Smooth muscle cell (in vitro differentiated cells): ENCODE measurements around the gene GJC1. TPM values are rescaled to one million over a fixed set of nuclear protein-coding genes. Genes with fewer than 3 reads are reported as not detected.

Source experiments
- DNase-seq: peaks from one replicate; lab custom pipeline; 2025; ENCODE audit not compliant: unreplicated experiment; lab: John Stamatoyannopoulos, UW
- H2AFZ ChIP-seq: fragments of 200-600 bp; sonication (generic); 2 replicates; pipeline ENCODE4 v1.6.0; 2016; ENCODE audit warnings: antibody characterized with exemption, low read depth, mild to moderate bottlenecking
- H3F3A ChIP-seq: fragments of 200-600 bp; sonication (generic); 2 replicates; pipeline ENCODE4 v1.6.0; 2017; ENCODE audit warnings: antibody characterized with exemption, low read depth
- H3K27ac ChIP-seq: fragments of 200-600 bp; sonication (generic); 2 replicates; pipeline ENCODE4 v1.5.1; 2016; ENCODE audit warnings: low read depth, mild to moderate bottlenecking
- H3K27me3 ChIP-seq: fragments of 200-600 bp; sonication (generic); 2 replicates; pipeline ENCODE4 v1.6.1; 2016; ENCODE audit warnings: low read depth, mild to moderate bottlenecking
- H3K36me3 ChIP-seq: fragments of 200-600 bp; sonication (generic); 2 replicates; pipeline ENCODE4 v1.5.1; 2016; ENCODE audit warnings: low read depth
- H3K4me1 ChIP-seq: fragments of 200-600 bp; sonication (generic); 2 replicates; pipeline ENCODE4 v1.5.1; 2016; ENCODE audit warnings: low read depth
- H3K4me2 ChIP-seq: fragments of 200-600 bp; sonication (generic); 2 replicates; pipeline ENCODE4 v1.6.0; 2016; ENCODE audit warnings: mild to moderate bottlenecking
- H3K4me3 ChIP-seq: fragments of 200-600 bp; sonication (generic); 2 replicates; pipeline ENCODE4 v1.5.1; 2016; ENCODE audit warnings: mild to moderate bottlenecking
- H3K79me2 ChIP-seq: fragments of 200-600 bp; sonication (generic); 2 replicates; pipeline ENCODE4 v1.6.0; 2016; ENCODE audit warnings: low read depth, mild to moderate bottlenecking
- H3K9ac ChIP-seq: fragments of 200-600 bp; sonication (generic); 2 replicates; pipeline ENCODE4 v1.6.0; 2016; ENCODE audit warnings: low read depth
- H3K9me3 ChIP-seq: fragments of 200-600 bp; sonication (generic); replicated peaks from 2 replicates; pipeline ENCODE4 v1.5.1; 2016; ENCODE audit warnings: low read depth
- H4K20me1 ChIP-seq: fragments of 200-600 bp; sonication (generic); 2 replicates; pipeline ENCODE4 v1.6.0; 2016; ENCODE audit warnings: low read depth
- CTCF ChIP-seq: fragments of 200-600 bp; sonication (generic); IDR thresholded peaks from 2 replicates; pipeline ENCODE4 v1.5.1; 2017; ENCODE audit warnings: borderline replicate concordance, mild to moderate bottlenecking, antibody characterized with exemption; ENCODE audit not compliant: insufficient read depth, poor library complexity, severe bottlenecking
- WGBS: methylation state at CpG from one replicate; pipeline ENCODE4 v1.1.7; 2016; ENCODE audit warnings: low lambda C conversion rate; 5-methylcytosine and 5-hydroxymethylcytosine counted together
- polyA plus RNA-seq: library from polyadenylated mRNA; unstranded; fragments of >200 nt; fragmentation: Nextera tagmentation; extraction: Ambion mirVana; gene quantifications from 2 replicates; pipeline ENCODE4 v1.2.1, GENCODE V29; 2016
- total RNA-seq: library from RNA; depleted of rRNA; stranded (reverse); fragments of >200 nt; gene quantifications from 2 replicates; pipeline ENCODE4 v1.2.3, GENCODE V29; 2014

Gene GJC1
- total and polyA plus RNA-seq, 2 experiments from 2014 or later: 8.0 to 16.1 TPM

DNA sequence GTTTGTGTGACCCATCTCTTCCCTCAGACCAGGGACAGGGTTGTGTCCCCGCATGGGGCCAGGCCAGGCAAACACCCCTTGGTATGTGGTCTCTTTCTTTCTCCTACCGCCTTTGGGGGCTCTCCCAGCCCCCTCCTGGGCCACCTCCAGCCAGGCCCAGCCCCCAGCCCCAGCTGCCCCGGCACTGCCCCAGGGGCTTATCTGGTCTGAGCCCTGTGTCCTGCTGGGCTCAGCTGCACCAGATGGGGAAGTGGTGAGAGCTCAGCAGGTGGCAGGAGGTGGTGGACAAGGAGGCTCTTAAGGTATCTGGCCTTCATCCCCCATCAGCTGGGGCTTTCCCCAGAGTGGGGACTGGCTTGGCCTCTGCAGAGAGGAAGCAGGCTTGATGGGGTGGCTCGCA is 62.6 kb downstream of the GJC1 start:
- Histone ChIP-seq H3K9me3 (no peaks in the 10 kb centered on the region), H3K27ac (no peak overlapping the region), H2AFZ (no peak overlapping the region), H3K4me3 (no peak overlapping the region), H3K36me3 (no peaks in the 10 kb centered on the region), H3F3A (no peaks in the 10 kb centered on the region), H3K9ac (no peak overlapping the region), H3K4me2 (no peak overlapping the region), H3K27me3 (no peaks in the 10 kb centered on the region), H3K4me1 (no peaks in the 10 kb centered on the region), H4K20me1 (no peaks in the 10 kb centered on the region), H3K79me2 (no peaks in the 10 kb centered on the region)
- DNase-seq: no peak
- TF ChIP-seq CTCF: no peak
- WGBS: 86% methylated on average over 4 of the region's 4 CpGs

DNA sequence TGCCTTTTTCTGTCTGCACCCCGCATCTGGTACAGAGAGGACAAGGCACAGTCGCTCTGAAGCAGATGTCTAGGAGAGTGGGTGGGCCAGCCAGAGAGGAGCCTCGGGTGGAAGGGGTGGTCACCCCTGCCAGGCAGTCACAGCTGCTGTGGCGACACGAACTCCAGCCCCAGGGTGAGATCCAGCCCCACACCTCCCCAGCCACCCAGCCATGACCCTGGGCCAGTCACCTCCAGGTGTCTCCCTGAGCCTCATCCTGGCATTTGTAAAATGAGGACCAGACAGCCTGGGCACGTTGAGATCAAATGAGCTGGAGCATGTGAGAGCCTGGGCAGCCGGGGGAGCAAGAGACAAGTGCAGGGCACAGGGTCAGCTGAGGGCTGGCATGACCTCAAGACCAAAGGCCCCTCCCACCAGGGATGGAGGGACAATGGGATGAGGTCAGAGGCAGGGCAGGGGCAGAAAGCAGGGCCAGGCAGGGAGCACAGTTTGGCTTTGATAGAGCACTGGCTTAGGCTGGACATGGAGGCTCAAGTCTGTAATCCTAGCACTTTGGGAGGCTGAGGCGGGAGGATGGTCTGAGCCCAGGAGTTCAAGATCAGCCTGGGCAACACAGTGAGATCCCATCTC is 63.6 kb downstream of the GJC1 start:
- WGBS: 86% methylated on average over 8 of the region's 8 CpGs
- Histone ChIP-seq H3K4me2 (no peak overlapping the region), H4K20me1 (no peaks in the 10 kb centered on the region), H3K4me3 (no peak overlapping the region), H2AFZ (no peak overlapping the region), H3K27me3 (peaks cover 4% of the 10 kb centered on the region), H3K9me3 (no peaks in the 10 kb centered on the region), H3K36me3 (no peaks in the 10 kb centered on the region), H3K4me1 (no peaks in the 10 kb centered on the region), H3F3A (no peaks in the 10 kb centered on the region), H3K9ac (no peak overlapping the region), H3K27ac (no peak overlapping the region), H3K79me2 (no peaks in the 10 kb centered on the region)
- TF ChIP-seq CTCF: no peak
- no peak for DNase-seq

- DNase-seq: no peak
- 76% methylated on average over 11 of the region's 11 CpGs for WGBS
- H2AFZ ChIP-seq: no peak overlapping the region
Measured at GRCh38 chr17:44765965-44766364, 64.1 kb downstream of the GJC1 start.

More at GRCh38 chr17:44765965-44766364, 64.1 kb downstream of the GJC1 start:
- H3K4me2 ChIP-seq: no peak overlapping the region
- H3K9ac ChIP-seq: no peak overlapping the region
- no peaks in the 10 kb centered on the region for H4K20me1 ChIP-seq
- H3K36me3 ChIP-seq: no peaks in the 10 kb centered on the region
- no peak overlapping the region for H3K4me3 ChIP-seq
- no peaks in the 10 kb centered on the region for H3K4me1 ChIP-seq
- H3K27ac ChIP-seq: no peak overlapping the region
- no peak for TF ChIP-seq CTCF
- H3K9me3 ChIP-seq: no peaks in the 10 kb centered on the region
- H3K79me2 ChIP-seq: no peaks in the 10 kb centered on the region
- no peaks in the 10 kb centered on the region for H3F3A ChIP-seq
- H3K27me3 ChIP-seq: peaks cover 6% of the 10 kb centered on the region
